ENCODE measurements around the gene SGCE. TPM values are rescaled to one million over a fixed set of nuclear protein-coding genes. Genes with fewer than 3 reads are reported as not detected.

SGCE gene
- total RNA-seq, 1 experiment from 2014 or later = 30.4 TPM

DNA sequence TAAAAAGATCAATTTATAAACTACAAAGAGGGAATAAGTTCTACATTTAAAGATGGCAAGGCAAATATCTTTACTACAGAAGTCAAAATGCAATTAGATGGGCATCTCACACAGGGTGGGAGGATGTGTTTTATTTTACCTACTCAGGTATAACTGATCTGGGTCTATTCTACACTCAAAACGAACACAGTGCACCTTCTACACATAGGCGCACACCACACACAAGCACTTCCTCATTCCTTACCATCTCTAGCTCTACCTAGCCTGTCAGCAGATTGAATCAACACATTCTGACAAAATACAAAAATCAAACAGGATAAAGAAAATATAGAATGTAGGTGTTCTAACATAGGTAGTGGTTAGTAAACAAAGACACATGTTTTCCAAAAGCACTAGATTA, 64.8 kb downstream of the SGCE start:
- Histone ChIP-seq H3K4me1 (ENCODE audit: insufficient read depth, low read length) (no peaks in the 10 kb centered on the region), H3K9ac (ENCODE audit: low read length) (no peak overlapping the region), H3K27ac (ENCODE audit: low read length) (no peak overlapping the region), H3K27me3 (ENCODE audit: low read length) (no peaks in the 10 kb centered on the region), H3K9me3 (ENCODE audit: low read length) (no peaks in the 10 kb centered on the region), H3K79me2 (ENCODE audit: low read length) (no peaks in the 10 kb centered on the region), H3K9me2 (replicated peaks; ENCODE audit: low read length) (no peaks in the 10 kb centered on the region), H2AFZ (ENCODE audit: low read length) (no peak overlapping the region), H3F3A (ENCODE audit: low read length, unreplicated experiment) (no peaks in the 10 kb centered on the region), H3K36me3 (ENCODE audit: low read depth, low read length) (no peaks in the 10 kb centered on the region), H3K4me3 (ENCODE audit: low read length) (no peak overlapping the region), H4K20me1 (ENCODE audit: low read length) (no peaks in the 10 kb centered on the region), H3K4me2 (ENCODE audit: low read length) (no peak overlapping the region)
- BruUV-seq (replicated peaks) = no TSS peak
- CTCF ChIA-PET = no interaction called here
- DNase-seq (no peak), ATAC-seq (no peak)
- TF ChIP-seq, protein P1, sequence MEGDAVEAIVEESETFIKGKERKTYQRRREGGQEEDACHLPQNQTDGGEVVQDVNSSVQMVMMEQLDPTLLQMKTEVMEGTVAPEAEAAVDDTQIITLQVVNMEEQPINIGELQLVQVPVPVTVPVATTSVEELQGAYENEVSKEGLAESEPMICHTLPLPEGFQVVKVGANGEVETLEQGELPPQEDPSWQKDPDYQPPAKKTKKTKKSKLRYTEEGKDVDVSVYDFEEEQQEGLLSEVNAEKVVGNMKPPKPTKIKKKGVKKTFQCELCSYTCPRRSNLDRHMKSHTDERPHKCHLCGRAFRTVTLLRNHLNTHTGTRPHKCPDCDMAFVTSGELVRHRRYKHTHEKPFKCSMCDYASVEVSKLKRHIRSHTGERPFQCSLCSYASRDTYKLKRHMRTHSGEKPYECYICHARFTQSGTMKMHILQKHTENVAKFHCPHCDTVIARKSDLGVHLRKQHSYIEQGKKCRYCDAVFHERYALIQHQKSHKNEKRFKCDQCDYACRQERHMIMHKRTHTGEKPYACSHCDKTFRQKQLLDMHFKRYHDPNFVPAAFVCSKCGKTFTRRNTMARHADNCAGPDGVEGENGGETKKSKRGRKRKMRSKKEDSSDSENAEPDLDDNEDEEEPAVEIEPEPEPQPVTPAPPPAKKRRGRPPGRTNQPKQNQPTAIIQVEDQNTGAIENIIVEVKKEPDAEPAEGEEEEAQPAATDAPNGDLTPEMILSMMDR (conservative IDR thresholded peaks at IDR 0.05; ENCODE audit: low read depth, low read length) = no peak
- no peak for TF ChIP-seq EZH2 (IDR thresholded peaks at IDR 0.05; ENCODE audit: low read length, unreplicated experiment)
- intact Hi-C loops (cut with micrococcal nuclease) = no loop called here
- POLR2A ChIA-PET (ENCODE audit: unreplicated experiment) = no interaction called here

DNA sequence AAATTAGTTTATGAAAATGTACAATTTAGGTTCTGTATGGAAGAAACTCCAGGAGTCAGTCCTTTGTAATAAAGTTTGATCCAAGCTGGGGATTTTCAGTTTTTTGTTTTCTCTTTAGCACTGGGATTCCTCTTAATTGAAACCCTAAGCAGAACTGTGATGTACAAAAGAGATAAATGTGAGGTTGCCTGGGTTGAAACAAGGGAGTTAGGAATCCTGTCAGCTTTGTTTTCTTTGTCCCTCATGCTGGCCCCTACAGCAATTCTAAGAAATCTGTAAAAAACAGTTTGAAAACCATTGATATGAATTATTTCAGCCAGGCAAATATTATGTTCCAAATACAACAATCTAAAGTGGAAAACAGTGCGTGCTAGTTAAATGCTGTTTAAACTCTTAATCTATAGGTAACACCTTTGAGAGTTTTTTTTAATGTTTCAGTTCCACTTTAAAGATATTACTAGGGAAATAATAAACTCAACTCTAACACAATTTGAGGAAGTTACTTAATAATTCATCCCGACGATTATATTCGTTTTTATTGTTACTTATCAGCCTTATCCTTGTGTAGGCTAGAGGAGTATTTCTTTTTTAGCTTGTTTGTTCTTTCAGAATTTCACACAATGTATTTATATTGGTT, 65.3 kb downstream of the SGCE start:
- H3K36me3 ChIP-seq (ENCODE audit: low read depth, low read length) = no peaks in the 10 kb centered on the region
- intact Hi-C loops (cut with micrococcal nuclease) = no loop called here
- TF ChIP-seq EZH2 (IDR thresholded peaks at IDR 0.05; ENCODE audit: low read length, unreplicated experiment) = no peak
- TF ChIP-seq, protein P1 (conservative IDR thresholded peaks at IDR 0.05; ENCODE audit: low read depth, low read length) = no peak
- no peak for TF ChIP-seq EZH2phosphoT487 (IDR thresholded peaks at IDR 0.05; ENCODE audit: borderline replicate concordance, low read length)
- H3K4me2 ChIP-seq (ENCODE audit: low read length) = no peak overlapping the region
- ATAC-seq (no peak), DNase-seq (no peak)
- H3K4me1 ChIP-seq (ENCODE audit: insufficient read depth, low read length) = no peaks in the 10 kb centered on the region
- H3K4me3 ChIP-seq (ENCODE audit: low read length) = no peak overlapping the region
- no peaks in the 10 kb centered on the region for H3K9me3 ChIP-seq (ENCODE audit: low read length)
- no TSS peak for BruUV-seq (replicated peaks)
- CTCF ChIA-PET = no interaction called here
- H3K9ac ChIP-seq (ENCODE audit: low read length) = no peak overlapping the region
- H3K79me2 ChIP-seq (ENCODE audit: low read length) = no peaks in the 10 kb centered on the region
- H3K27ac ChIP-seq (ENCODE audit: low read length) = no peak overlapping the region
- H3K9me2 ChIP-seq (replicated peaks; ENCODE audit: low read length) = no peaks in the 10 kb centered on the region
- no peaks in the 10 kb centered on the region for H3F3A ChIP-seq (ENCODE audit: low read length, unreplicated experiment)
- H3K27me3 ChIP-seq (ENCODE audit: low read length) = no peaks in the 10 kb centered on the region
- H4K20me1 ChIP-seq (ENCODE audit: low read length) = no peaks in the 10 kb centered on the region
- no peak overlapping the region for H2AFZ ChIP-seq (ENCODE audit: low read length)
- POLR2A ChIA-PET (ENCODE audit: unreplicated experiment) = no interaction called here

DNA sequence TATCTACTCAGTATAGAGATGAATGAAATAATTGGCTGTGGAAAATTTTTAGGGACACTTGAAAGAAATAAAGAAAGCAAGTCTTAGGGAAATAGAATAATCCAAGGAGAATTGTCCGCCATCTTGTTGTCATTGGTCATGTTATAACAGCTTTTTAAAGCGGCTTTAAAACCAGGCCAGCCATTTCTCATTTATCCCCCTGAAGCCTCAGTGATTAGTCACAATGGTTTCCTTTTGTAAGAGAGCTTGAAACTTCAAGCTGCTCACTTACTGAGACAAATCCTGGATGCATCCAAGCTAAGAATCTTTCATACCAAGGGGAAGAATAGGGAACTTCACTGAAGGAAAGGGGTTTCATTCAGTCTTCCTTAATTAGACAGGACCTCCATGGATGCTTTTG, 67.9 kb downstream of the SGCE start:
- Histone ChIP-seq H3K9me2 (replicated peaks; ENCODE audit: low read length) (no peaks in the 10 kb centered on the region), H3K4me2 (ENCODE audit: low read length) (no peak overlapping the region), H3K27ac (ENCODE audit: low read length) (no peak overlapping the region), H3K79me2 (ENCODE audit: low read length) (no peaks in the 10 kb centered on the region), H3K36me3 (ENCODE audit: low read depth, low read length) (no peaks in the 10 kb centered on the region), H3K4me1 (ENCODE audit: insufficient read depth, low read length) (peaks cover 15% of the 10 kb centered on the region), H3K27me3 (ENCODE audit: low read length) (no peaks in the 10 kb centered on the region), H3K9ac (ENCODE audit: low read length) (no peak overlapping the region), H3K4me3 (ENCODE audit: low read length) (no peak overlapping the region), H3F3A (ENCODE audit: low read length, unreplicated experiment) (no peaks in the 10 kb centered on the region), H2AFZ (ENCODE audit: low read length) (no peak overlapping the region), H4K20me1 (ENCODE audit: low read length) (no peaks in the 10 kb centered on the region), H3K9me3 (ENCODE audit: low read length) (no peaks in the 10 kb centered on the region)
- BruUV-seq (replicated peaks) = no TSS peak
- no peak for DNase-seq
- intact Hi-C loops (cut with micrococcal nuclease) = no loop called here
- ChIA-PET CTCF (no interaction called here), POLR2A (ENCODE audit: unreplicated experiment) (interaction anchor here (0.6 kb wide), 1 partner anchor 70 kb away, joined by 3 read pairs; no protein-coding TSS in a partner anchor)
- TF ChIP-seq EZH2phosphoT487 (IDR thresholded peaks at IDR 0.05; ENCODE audit: borderline replicate concordance, low read length) (no peak), EZH2 (IDR thresholded peaks at IDR 0.05; ENCODE audit: low read length, unreplicated experiment) (no peak)
- TF ChIP-seq, protein P1 (conservative IDR thresholded peaks at IDR 0.05; ENCODE audit: low read depth, low read length) = no peak
- no peak for ATAC-seq
